Neural cell (in vitro differentiated cells): Measurements from ENCODE around the gene GLT8D2. TPM values are rescaled to one million over a fixed set of nuclear protein-coding genes. Genes with fewer than 3 reads are reported as not detected.

Experiments
- H2AFZ ChIP-seq: fragments of 200-600, 300-800 bp; sonication (generic), shearing (Covaris generic); 2 replicates; pipeline ENCODE4 v1.6.0; 2014; ENCODE audit warnings: low read depth, mild to moderate bottlenecking, antibody characterized with exemption, low read length, moderate library complexity
- H3F3A ChIP-seq: fragments of 200-600 bp; shearing (Covaris generic); 2 replicates; pipeline ENCODE4 v1.6.1; 2016; ENCODE audit warnings: mild to moderate bottlenecking, moderate library complexity, mixed read lengths, antibody characterized with exemption, low read length; ENCODE audit not compliant: insufficient read depth, poor library complexity, severe bottlenecking
- H3K27ac ChIP-seq: fragments of 200-600, 300-800 bp; sonication (generic), shearing (Covaris generic); 2 replicates; pipeline ENCODE4 v1.5.1; 2014; ENCODE audit warnings: mild to moderate bottlenecking, low read length, moderate library complexity
- H3K27me3 ChIP-seq: fragments of 300-800, 200-600 bp; sonication (generic), shearing (Covaris generic); 2 replicates; pipeline ENCODE4 v1.6.0; 2014; ENCODE audit warnings: mild to moderate bottlenecking, low read depth, low read length, moderate library complexity; ENCODE audit not compliant: insufficient read depth
- H3K36me3 ChIP-seq: fragments of 300-800, 200-600 bp; sonication (generic), shearing (Covaris generic); 2 replicates; pipeline ENCODE4 v1.5.1; 2014; ENCODE audit warnings: mild to moderate bottlenecking, antibody characterized with exemption, low read length, moderate library complexity; ENCODE audit not compliant: insufficient read depth
- H3K4me2 ChIP-seq: fragments of 300-800, 200-600 bp; sonication (generic), shearing (Covaris generic); 2 replicates; pipeline ENCODE4 v1.6.0; 2014; ENCODE audit warnings: mild to moderate bottlenecking, low read length
- H3K4me3 ChIP-seq: fragments of 300-800, 200-600 bp; sonication (generic), shearing (Covaris generic); 2 replicates; pipeline ENCODE4 v1.5.1; 2014; ENCODE audit warnings: mild to moderate bottlenecking, low read length, moderate library complexity
- H3K79me2 ChIP-seq: fragments of 200-600 bp; shearing (Covaris generic); replicated peaks from 2 replicates; pipeline ENCODE4 v1.6.0; 2014; ENCODE audit warnings: mild to moderate bottlenecking, low read length, moderate library complexity; ENCODE audit not compliant: insufficient read depth
- H3K9ac ChIP-seq: fragments of 300-800, 200-600 bp; sonication (generic), shearing (Covaris generic); 2 replicates; pipeline ENCODE4 v1.6.1; 2016; ENCODE audit warnings: mild to moderate bottlenecking, low read length, mixed read lengths
- H3K9me2 ChIP-seq: fragments of 200-600 bp; shearing (Covaris generic); 2 replicates; pipeline ENCODE4 v1.6.1; 2016; ENCODE audit warnings: mild to moderate bottlenecking, low read length, mixed read lengths; ENCODE audit not compliant: insufficient read depth
- H3K9me3 ChIP-seq: fragments of 200-600, 300-800 bp; sonication (generic), shearing (Covaris generic); 2 replicates; pipeline ENCODE4 v1.6.1; 2016; ENCODE audit warnings: mild to moderate bottlenecking, mixed run types, low read length, moderate library complexity, mixed read lengths
- H4K20me1 ChIP-seq: fragments of 200-600 bp; shearing (Covaris generic); 2 replicates; pipeline ENCODE4 v1.6.1; 2016; ENCODE audit warnings: mild to moderate bottlenecking, mixed run types; ENCODE audit not compliant: insufficient read depth
- CTCF ChIP-seq: fragments of 450-650 bp; IDR thresholded peaks from 2 replicates; pipeline ENCODE4 v1.5.1; 2014; ENCODE audit warnings: antibody characterized with exemption, mild to moderate bottlenecking, moderate library complexity; ENCODE audit not compliant: poor library complexity, severe bottlenecking
- EP300 ChIP-seq: fragments of 450-650 bp; conservative IDR thresholded peaks from 2 replicates; pipeline ENCODE4 v1.6.1; 2014; ENCODE audit warnings: antibody characterized with exemption, mild to moderate bottlenecking, moderate library complexity; ENCODE audit not compliant: poor library complexity, severe bottlenecking
- EZH2 ChIP-seq: fragments of 200-600, 300-800 bp; shearing (Covaris generic), sonication (generic); IDR thresholded peaks from 2 replicates; pipeline ENCODE4 v1.6.1; 2014; ENCODE audit warnings: antibody characterized with exemption, low read length, borderline replicate concordance, mild to moderate bottlenecking; ENCODE audit not compliant: insufficient read depth, poor library complexity, severe bottlenecking
- MXI1 ChIP-seq: fragments of 450-650 bp; conservative IDR thresholded peaks from 2 replicates; pipeline ENCODE4 v1.6.1; 2014; ENCODE audit warnings: antibody characterized with exemption, mild to moderate bottlenecking; ENCODE audit not compliant: poor library complexity, severe bottlenecking
- POLR2AphosphoS5 ChIP-seq: IDR thresholded peaks from 2 replicates; pipeline ENCODE4 v1.6.1; 2012
- RAD21 ChIP-seq: fragments of 450-650 bp; conservative IDR thresholded peaks from 2 replicates; pipeline ENCODE4 v1.6.1; 2014; ENCODE audit warnings: antibody characterized with exemption, mild to moderate bottlenecking, moderate library complexity
- REST ChIP-seq: IDR thresholded peaks from 2 replicates; pipeline ENCODE4 v1.6.1; 2012; ENCODE audit warnings: borderline replicate concordance
- SMC3 ChIP-seq: fragments of 450-650 bp; conservative IDR thresholded peaks from 2 replicates; pipeline ENCODE4 v1.6.1; 2014; ENCODE audit warnings: antibody characterized with exemption, mild to moderate bottlenecking, moderate library complexity; ENCODE audit not compliant: poor library complexity
- TAF1 ChIP-seq: IDR thresholded peaks from 2 replicates; pipeline ENCODE4 v1.6.1; 2012; ENCODE audit warnings: low read depth
- polyA plus RNA-seq: library from polyadenylated mRNA; depleted of rRNA; stranded (reverse); fragments of >200 nt; gene quantifications from 2 replicates; pipeline ENCODE4 v1.2.3, GENCODE V29; 2014

The GLT8D2 gene
- polyA plus RNA-seq, 1 donor from 2014 or later = 8.3 TPM

- H3K9ac ChIP-seq = no peak overlapping the region
Measured at GRCh38 chr12:104003596-104003995, 46.4 kb downstream of the GLT8D2 start.

GRCh38 chr12:104002686-104003085, 47.3 kb downstream of the GLT8D2 start:
- Histone ChIP-seq H3K4me2 (no peak overlapping the region), H2AFZ (no peak overlapping the region), H3K27me3 (no peaks in the 10 kb centered on the region), H3K4me3 (no peak overlapping the region), H3K79me2 (no peaks in the 10 kb centered on the region), H4K20me1 (no peaks in the 10 kb centered on the region), H3K27ac (no peak overlapping the region), H3K9me3 (no peaks in the 10 kb centered on the region), H3F3A (no peaks in the 10 kb centered on the region), H3K9me2 (no peaks in the 10 kb centered on the region), H3K9ac (no peak overlapping the region), H3K36me3 (no peaks in the 10 kb centered on the region)
- no peak for TF ChIP-seq SMC3
- no peak for TF ChIP-seq EZH2
- no peak for TF ChIP-seq RAD21
- no peak for TF ChIP-seq EP300
- no peak for TF ChIP-seq CTCF
- no peak for TF ChIP-seq POLR2AphosphoS5
- TF ChIP-seq MXI1 = no peak
- TF ChIP-seq REST = no peak
- TF ChIP-seq TAF1 = no peak

More at GRCh38 chr12:104003596-104003995, 46.4 kb downstream of the GLT8D2 start:
- no peak overlapping the region for H3K4me2 ChIP-seq
- no peaks in the 10 kb centered on the region for H3K36me3 ChIP-seq
- TF ChIP-seq POLR2AphosphoS5 = no peak
- no peak for TF ChIP-seq EZH2
- no peaks in the 10 kb centered on the region for H3K79me2 ChIP-seq
- H3K27ac ChIP-seq = no peak overlapping the region
- no peaks in the 10 kb centered on the region for H4K20me1 ChIP-seq
- no peaks in the 10 kb centered on the region for H3K9me2 ChIP-seq
- H2AFZ ChIP-seq = no peak overlapping the region
- no peak overlapping the region for H3K4me3 ChIP-seq
- H3K9me3 ChIP-seq = no peaks in the 10 kb centered on the region
- H3K27me3 ChIP-seq = no peaks in the 10 kb centered on the region
- no peaks in the 10 kb centered on the region for H3F3A ChIP-seq
